ENCODE data around the gene GAS2. TPM values are rescaled to one million over a fixed set of nuclear protein-coding genes. Genes with fewer than 3 reads are reported as not detected.

GAS2 gene
- total and polyA plus RNA-seq, 9 of the 15 experiments (the other 6 are each of a cell fraction or from before 2014, with no cell fraction given), result 0.77 to 1.9 (median 1.1) TPM

DNA sequence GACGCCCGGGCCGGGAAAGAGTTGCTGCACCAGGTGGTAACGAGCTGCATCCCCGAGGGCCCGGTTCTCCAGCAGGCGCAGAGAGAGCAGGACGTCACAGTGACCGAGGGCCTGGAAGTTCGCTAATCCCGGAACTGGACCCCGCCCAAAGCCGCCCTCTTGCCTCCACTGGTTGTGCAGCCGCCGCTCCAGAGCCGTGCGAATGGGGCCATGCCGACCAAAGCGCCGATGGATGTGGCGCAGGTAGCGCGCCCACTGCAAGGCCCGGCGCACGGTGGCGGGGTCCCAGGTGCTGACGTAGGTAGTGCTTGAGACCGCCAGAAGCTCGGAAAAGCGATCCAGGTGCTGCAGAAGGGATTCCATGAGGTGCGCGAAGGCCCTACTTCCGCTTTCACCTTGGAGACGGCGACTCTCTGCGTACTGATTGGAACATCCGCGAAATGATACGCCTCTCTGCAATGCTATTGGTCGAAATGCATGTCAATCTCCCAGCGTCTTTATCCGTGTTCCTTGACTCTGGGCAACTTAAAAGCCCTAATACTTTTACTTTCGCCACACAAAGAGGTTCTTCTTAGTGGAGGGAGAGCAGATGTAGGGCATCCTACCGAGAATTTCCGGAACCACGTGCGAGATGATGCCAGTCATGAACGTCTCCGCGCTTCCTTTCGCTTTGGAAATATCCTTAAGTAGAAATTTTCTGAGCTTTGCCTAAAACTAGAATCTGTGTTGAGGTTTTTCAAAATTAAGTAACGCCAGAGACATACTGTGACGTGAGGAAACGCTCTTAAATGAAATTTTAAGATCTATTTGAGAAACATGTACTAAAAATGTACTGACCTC lies 40.7 kb upstream of the GAS2 start, which contains the start of gene FANCF (continued):
- peak; percentile 69 for TF ChIP-seq TBP (optimal IDR thresholded peaks at IDR 0.05; ENCODE audit: low read depth, low read length)
- TF ChIP-seq ZNF277 (CRISPR knock-in tag; IDR thresholded peaks at IDR 0.05; ENCODE audit: borderline replicate concordance), result no peak
- TF ChIP-seq ZNF253 (CRISPR knock-in tag; conservative IDR thresholded peaks at IDR 0.05), result no peak
- TF ChIP-seq ZKSCAN8 (CRISPR knock-in tag; IDR thresholded peaks at IDR 0.05), result no peak
- no peak for TF ChIP-seq CBX8 (IDR thresholded peaks at IDR 0.05; ENCODE audit: borderline replicate concordance, extremely low read depth, low read depth, low read length, poor library complexity, severe bottlenecking)
- TF ChIP-seq KHSRP (IDR thresholded peaks at IDR 0.05), result no peak
- no peak for TF ChIP-seq TAF15 (IDR thresholded peaks at IDR 0.05; ENCODE audit: low read depth, low read length)
- peak; percentile 91 for TF ChIP-seq RBBP5 (IDR thresholded peaks at IDR 0.05; ENCODE audit: borderline replicate concordance, insufficient read depth, low read length, poor library complexity, severe bottlenecking)
- no peak for TF ChIP-seq U2AF2 (optimal IDR thresholded peaks at IDR 0.05; ENCODE audit: low read depth, low read length)
- 0 out of 2 replicates have a peak, but pooled peaks have one; percentile 11 for TF ChIP-seq LEF1 (IDR thresholded peaks at IDR 0.05)
- TF ChIP-seq, protein P1, sequence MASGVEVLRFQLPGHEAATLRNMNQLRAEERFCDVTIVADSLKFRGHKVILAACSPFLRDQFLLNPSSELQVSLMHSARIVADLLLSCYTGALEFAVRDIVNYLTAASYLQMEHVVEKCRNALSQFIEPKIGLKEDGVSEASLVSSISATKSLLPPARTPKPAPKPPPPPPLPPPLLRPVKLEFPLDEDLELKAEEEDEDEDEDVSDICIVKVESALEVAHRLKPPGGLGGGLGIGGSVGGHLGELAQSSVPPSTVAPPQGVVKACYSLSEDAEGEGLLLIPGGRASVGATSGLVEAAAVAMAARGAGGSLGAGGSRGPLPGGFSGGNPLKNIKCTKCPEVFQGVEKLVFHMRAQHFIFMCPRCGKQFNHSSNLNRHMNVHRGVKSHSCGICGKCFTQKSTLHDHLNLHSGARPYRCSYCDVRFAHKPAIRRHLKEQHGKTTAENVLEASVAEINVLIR (CRISPR knock-in tag; IDR thresholded peaks at IDR 0.05), result peak; percentile 71
- no peak for TF ChIP-seq ZNF551 (CRISPR knock-in tag; IDR thresholded peaks at IDR 0.05)
- no peak for TF ChIP-seq NR2C1 (IDR thresholded peaks at IDR 0.05)
- TF ChIP-seq NR2C1 (tag; IDR thresholded peaks at IDR 0.05), result no peak
- no peak for TF ChIP-seq MAFK (IDR thresholded peaks at IDR 0.05; ENCODE audit: low read length)
- TF ChIP-seq FOSL1 (tag; conservative IDR thresholded peaks at IDR 0.05), result no peak
- TF ChIP-seq ELF4 (CRISPR knock-in tag; IDR thresholded peaks at IDR 0.05), result peak; percentile 96
- peak; percentile 46; the same call in 1 of the 2 replicates for TF ChIP-seq C11orf30 (IDR thresholded peaks at IDR 0.05; ENCODE audit: low read depth)
- no peak for TF ChIP-seq FOXJ2 (tag; IDR thresholded peaks at IDR 0.05)
- TF ChIP-seq GTF2B (IDR thresholded peaks at IDR 0.05; ENCODE audit: extremely low read depth, insufficient read length), result no peak
- TF ChIP-seq IFI16 (CRISPR knock-in tag; IDR thresholded peaks at IDR 0.05), result no peak
- no peak for TF ChIP-seq POLR2AphosphoS2 (IDR thresholded peaks at IDR 0.05; ENCODE audit: low read length)
- TF ChIP-seq ZZZ3 (IDR thresholded peaks at IDR 0.05), result no peak
- TF ChIP-seq KLF6 (CRISPR knock-in tag; IDR thresholded peaks at IDR 0.05; ENCODE audit: borderline replicate concordance), result peak; percentile 83; the same call in 1 of the 2 replicates
- TF ChIP-seq SRF (CRISPR knock-in tag; IDR thresholded peaks at IDR 0.05), result no peak
- TF ChIP-seq RBM22 (IDR thresholded peaks at IDR 0.05; ENCODE audit: low read depth, low read length, poor library complexity, severe bottlenecking), result no peak

Data from K562 (cell line).